HT1080 (cell line): ENCODE measurements around the gene DOCK4. TPM values are rescaled to one million over a fixed set of nuclear protein-coding genes. Genes with fewer than 3 reads are reported as not detected.
"Not testable (repeated sequence)": the region's sequence is repeated elsewhere in the genome, so short reads cannot be mapped to it uniquely, and the experiment has no call there.

ENCODE experiments used
- DNase-seq: peaks from one replicate; pipeline ENCODE4 v3.0.0-alpha.2; 2015; ENCODE audit warnings: low read depth
- total RNA-seq: library from RNA; depleted of rRNA; stranded (reverse); fragments of >200 nt; shearing (Covaris generic); gene quantifications from 2 replicates; pipeline ENCODE4 v1.2.3, GENCODE V29; 2014

Gene DOCK4
- total RNA-seq, 1 experiment from 2014 or later, result 46.6 TPM

- DNase-seq, result no peak
Measured at GRCh38 chr7:112136271-112137008, 69.8 kb downstream of the DOCK4 start.

GRCh38 chr7:112135815-112136214 is 70.4 kb downstream of the DOCK4 start:
- DNase-seq, result no peak

GRCh38 chr7:112134039-112134438 is 72.2 kb downstream of the DOCK4 start:
- no peak for DNase-seq

- no peak for DNase-seq
Measured at GRCh38 chr7:112133328-112133727, 72.9 kb downstream of the DOCK4 start.

GRCh38 chr7:112132051-112132694 is 74.0 kb downstream of the DOCK4 start:
- no peak for DNase-seq

- no peak for DNase-seq
Measured at GRCh38 chr7:112130729-112131410, 75.3 kb downstream of the DOCK4 start.

GRCh38 chr7:112129655-112130323 is 76.4 kb downstream of the DOCK4 start:
- DNase-seq, result no peak

GRCh38 chr7:112128461-112129425 is 77.5 kb downstream of the DOCK4 start:
- DNase-seq, result not testable (repeated sequence)

- not testable (repeated sequence) for DNase-seq
Measured at GRCh38 chr7:112128041-112128440, 78.2 kb downstream of the DOCK4 start.

GRCh38 chr7:112125250-112125649 is 80.9 kb downstream of the DOCK4 start:
- DNase-seq, result no peak

- DNase-seq, result no peak
Measured at GRCh38 chr7:112124061-112124766, 82.0 kb downstream of the DOCK4 start.

- no peak for DNase-seq
Measured at GRCh38 chr7:112122798-112123197, 83.4 kb downstream of the DOCK4 start.

- no peak for DNase-seq
Measured at GRCh38 chr7:112122144-112122543, 84.1 kb downstream of the DOCK4 start.

- DNase-seq, result no peak
Measured at GRCh38 chr7:112121318-112121717, 84.9 kb downstream of the DOCK4 start.

GRCh38 chr7:112120696-112121217 is 85.4 kb downstream of the DOCK4 start:
- no peak for DNase-seq

GRCh38 chr7:112118581-112119566 is 87.3 kb downstream of the DOCK4 start:
- no peak for DNase-seq

GRCh38 chr7:112116894-112117293 is 89.3 kb downstream of the DOCK4 start:
- DNase-seq, result no peak

- DNase-seq, result no peak
Measured at GRCh38 chr7:112116358-112116757, 89.8 kb downstream of the DOCK4 start.

- DNase-seq, result no peak
Measured at GRCh38 chr7:112115880-112116279, 90.3 kb downstream of the DOCK4 start.
